Left ventricle myocardium inferior (tissue), 1 donor: ENCODE measurements around the gene OPTN. TPM values are rescaled to one million over a fixed set of nuclear protein-coding genes. Genes with fewer than 3 reads are reported as not detected.
"Not testable (repeated sequence)": the region's sequence is repeated elsewhere in the genome, so short reads cannot be mapped to it uniquely, and the experiment has no call there.

Source experiments
- DNase-seq: peaks from one replicate; pipeline ENCODE4 v3.0.0-alpha.2; 2020
- H3K27ac ChIP-seq: fragments of 200-600 bp; replicated peaks from 2 replicates; pipeline ENCODE4 v1.8.0; 2021
- H3K27me3 ChIP-seq: fragments of 200-600 bp; 2 replicates; pipeline ENCODE4 v1.8.0; 2021; ENCODE audit warnings: low read depth
- H3K36me3 ChIP-seq: fragments of 200-600 bp; 2 replicates; pipeline ENCODE4 v1.8.0; 2021
- H3K4me1 ChIP-seq: fragments of 200-600 bp; 2 replicates; pipeline ENCODE4 v1.8.0; 2021
- H3K4me3 ChIP-seq: fragments of 200-600 bp; 2 replicates; pipeline ENCODE4 v1.8.0; 2021; ENCODE audit warnings: mild to moderate bottlenecking, moderate library complexity
- H3K9me3 ChIP-seq: fragments of 200-600 bp; replicated peaks from 2 replicates; pipeline ENCODE4 v1.8.0; 2021
- intact Hi-C: fragments of 100-400 bp; cut with micrococcal nuclease; formaldehyde crosslinking; loops from one replicate; pipeline ENCODE4 v1.11.0; 2022
- total RNA-seq: library from RNA; stranded (reverse); fragmentation: NEBNext Ultra II Directional; extraction: Animal tissue kit (Norgen Biotek cat#: 25700); gene quantifications from one replicate; pipeline ENCODE4 v1.2.1, GENCODE V29; 2021
- TF ChIP-seq, protein P1 (sequence below): fragments of 200-600 bp; IDR thresholded peaks from 2 replicates; pipeline ENCODE4 v1.8.0; 2021; ENCODE audit warnings: antibody characterized with exemption, mild to moderate bottlenecking, borderline replicate concordance
- donor health status: DM: no; HTN: yes; CAD: no; lungs with severe emphysema.

The OPTN gene
- total RNA-seq, 1 donor from 2014 or later = 129 TPM

GRCh38 chr10:13092291-13093102, 7.5 kb upstream of the OPTN start:
- intact Hi-C loops = no loop called here
- Histone ChIP-seq H3K9me3 (no peaks in the 10 kb centered on the region), H3K4me1 (peaks cover 4% of the 10 kb centered on the region), H3K27ac (peak overlapping the region; percentile 51), H3K27me3 (no peaks in the 10 kb centered on the region), H3K4me3 (no peak overlapping the region), H3K36me3 (no peaks in the 10 kb centered on the region)
- no peak for DNase-seq
- TF ChIP-seq, protein P1, sequence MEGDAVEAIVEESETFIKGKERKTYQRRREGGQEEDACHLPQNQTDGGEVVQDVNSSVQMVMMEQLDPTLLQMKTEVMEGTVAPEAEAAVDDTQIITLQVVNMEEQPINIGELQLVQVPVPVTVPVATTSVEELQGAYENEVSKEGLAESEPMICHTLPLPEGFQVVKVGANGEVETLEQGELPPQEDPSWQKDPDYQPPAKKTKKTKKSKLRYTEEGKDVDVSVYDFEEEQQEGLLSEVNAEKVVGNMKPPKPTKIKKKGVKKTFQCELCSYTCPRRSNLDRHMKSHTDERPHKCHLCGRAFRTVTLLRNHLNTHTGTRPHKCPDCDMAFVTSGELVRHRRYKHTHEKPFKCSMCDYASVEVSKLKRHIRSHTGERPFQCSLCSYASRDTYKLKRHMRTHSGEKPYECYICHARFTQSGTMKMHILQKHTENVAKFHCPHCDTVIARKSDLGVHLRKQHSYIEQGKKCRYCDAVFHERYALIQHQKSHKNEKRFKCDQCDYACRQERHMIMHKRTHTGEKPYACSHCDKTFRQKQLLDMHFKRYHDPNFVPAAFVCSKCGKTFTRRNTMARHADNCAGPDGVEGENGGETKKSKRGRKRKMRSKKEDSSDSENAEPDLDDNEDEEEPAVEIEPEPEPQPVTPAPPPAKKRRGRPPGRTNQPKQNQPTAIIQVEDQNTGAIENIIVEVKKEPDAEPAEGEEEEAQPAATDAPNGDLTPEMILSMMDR = no peak

- H3K4me1 ChIP-seq, DNase-seq, H3K9me3 ChIP-seq, H3K27me3 ChIP-seq, H3K4me3 ChIP-seq, intact Hi-C loops, H3K36me3 ChIP-seq, H3K27ac ChIP-seq: not testable (repeated sequence)
Observed at GRCh38 chr10:13094082-13094481, 5.9 kb upstream of the OPTN start.

- H3K27me3 ChIP-seq = no peaks in the 10 kb centered on the region
- H3K4me1 ChIP-seq = peaks cover 12% of the 10 kb centered on the region
- H3K36me3 ChIP-seq = no peaks in the 10 kb centered on the region
- H3K9me3 ChIP-seq = no peaks in the 10 kb centered on the region
- H3K27ac ChIP-seq = no peak overlapping the region
- TF ChIP-seq, protein P1 = no peak
- no peak for DNase-seq
- H3K4me3 ChIP-seq = no peak overlapping the region
- intact Hi-C loops = no loop called here
Observed at GRCh38 chr10:13095094-13095493, 4.9 kb upstream of the OPTN start.

DNA sequence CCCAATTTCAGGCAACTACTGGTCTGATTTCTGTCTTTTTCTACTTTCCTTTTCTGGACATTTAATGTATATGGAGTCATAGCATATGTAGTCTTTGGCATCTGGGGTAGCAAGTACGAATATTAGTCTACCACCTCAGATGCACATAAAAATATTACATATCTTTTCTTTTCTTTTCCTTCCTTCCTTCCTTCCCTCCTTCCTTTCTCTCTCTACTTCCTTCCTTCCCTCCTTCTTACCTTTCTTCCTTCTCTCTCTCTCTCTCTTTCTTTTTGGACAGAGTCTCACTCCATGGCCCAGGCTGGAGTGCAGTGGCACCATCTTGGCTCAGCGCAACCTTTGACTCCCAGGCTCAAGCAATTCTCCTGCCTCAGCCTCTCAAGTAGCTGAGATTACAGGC, 4.0 kb upstream of the OPTN start:
- Histone ChIP-seq H3K4me1 (peaks cover 18% of the 10 kb centered on the region), H3K4me3 (no peak overlapping the region), H3K27ac (no peak overlapping the region), H3K9me3 (no peaks in the 10 kb centered on the region), H3K27me3 (no peaks in the 10 kb centered on the region), H3K36me3 (no peaks in the 10 kb centered on the region)
- TF ChIP-seq, protein P1 = no peak
- no peak for DNase-seq
- intact Hi-C loops = no loop called here

- Histone ChIP-seq H3K27ac (peak overlapping the region; percentile 96), H3K4me3 (peak overlapping the region; percentile 95), H3K4me1 (peaks cover 50% of the 10 kb centered on the region), H3K27me3 (no peaks in the 10 kb centered on the region), H3K36me3 (no peaks in the 10 kb centered on the region), H3K9me3 (no peaks in the 10 kb centered on the region)
- no peak for DNase-seq
- intact Hi-C loops = no loop called here
- TF ChIP-seq, protein P1 = no peak
Observed at GRCh38 chr10:13099144-13099665, 758 bp upstream of the OPTN start.
